Central memory CD4-positive, alpha-beta T cell (primary cell): ENCODE measurements around the gene CDC26.
"Not testable (repeated sequence)": the region's sequence is repeated elsewhere in the genome, so short reads cannot be mapped to it uniquely, and the experiment has no call there.

Experiments
- DNase-seq: peaks from one replicate; pipeline ENCODE4 v3.0.0; 2022
- total RNA-seq, 3 experiments: gene quantifications; one replicate each; lab custom pipeline; 2026; lab: John Stamatoyannopoulos, UW

CDC26 gene
- total RNA-seq: 10.6 to 20.9 (median 16.2) reads per million in 3 experiments

DNA sequence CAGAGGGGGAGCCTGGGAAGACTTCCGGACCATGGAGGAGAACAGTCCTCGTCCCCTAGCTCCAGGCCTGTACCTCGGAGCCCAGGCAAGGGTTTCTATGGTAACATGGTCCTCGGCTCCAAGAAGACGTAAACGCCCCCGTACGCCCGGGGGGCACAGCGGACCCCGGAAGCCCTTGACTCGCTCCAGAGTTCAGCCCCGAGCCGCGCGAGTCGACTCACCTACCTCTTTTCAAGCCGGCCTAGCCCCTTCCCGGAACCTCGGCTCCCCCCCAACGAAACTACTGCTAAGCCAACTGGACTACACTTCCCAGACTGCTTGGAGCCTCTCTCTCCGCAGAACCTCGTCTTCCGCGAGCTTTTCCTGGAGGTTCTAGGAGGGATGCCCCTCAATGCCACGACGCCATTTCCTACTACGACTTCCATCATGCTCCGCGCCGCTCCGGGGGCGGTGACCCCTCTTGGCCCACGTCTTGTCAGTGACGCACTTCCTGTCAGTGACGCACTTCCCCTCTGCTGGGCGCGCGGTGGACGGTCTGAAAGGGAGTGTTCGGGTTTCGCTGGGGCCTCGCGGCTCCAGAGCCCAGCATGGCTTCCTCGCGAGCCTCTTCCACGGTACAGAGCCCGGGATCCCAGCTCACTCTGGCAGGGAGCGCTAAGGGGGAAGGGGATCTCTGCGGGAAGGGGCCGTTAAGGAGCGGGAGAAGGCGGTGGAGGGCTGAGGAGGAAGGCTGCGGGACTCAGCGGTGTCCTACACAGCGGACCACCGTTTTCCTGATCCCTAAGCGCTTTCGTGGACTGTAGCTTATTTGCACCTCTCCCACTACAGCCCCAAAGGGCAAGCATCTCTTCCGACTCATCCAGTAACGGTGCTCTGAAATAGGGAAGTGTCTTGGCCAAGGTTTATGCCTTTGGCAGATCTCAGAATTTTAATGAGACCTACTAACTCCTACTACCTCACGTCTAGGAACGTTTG lies at the start of gene CDC26, which contains the start of gene PRPF4:
Gene CDC26 (minus strand): TSS at position 416 of the 975 bp plus-strand sequence. CDS start 3,065 bp downstream, outside the sequence.
Gene PRPF4 (plus strand): TSS at position 502 of the 975 bp plus-strand sequence. CDS start 86 bp downstream, at position 588.
- DNase-seq: peak; percentile 93

- DNase-seq: no peak
These were observed 47.3 kb upstream of the CDC26 start for GRCh38 chr9:113322671-113323070.

GRCh38 chr9:113320051-113320450 lies 44.7 kb upstream of the CDC26 start:
- no peak for DNase-seq

- DNase-seq: no peak
These were observed 43.7 kb upstream of the CDC26 start for GRCh38 chr9:113319054-113319453.

- no peak for DNase-seq
These were observed 42.4 kb upstream of the CDC26 start for GRCh38 chr9:113317777-113318176.

- DNase-seq: no peak
These were observed 40.7 kb upstream of the CDC26 start for GRCh38 chr9:113316030-113316429.

DNA sequence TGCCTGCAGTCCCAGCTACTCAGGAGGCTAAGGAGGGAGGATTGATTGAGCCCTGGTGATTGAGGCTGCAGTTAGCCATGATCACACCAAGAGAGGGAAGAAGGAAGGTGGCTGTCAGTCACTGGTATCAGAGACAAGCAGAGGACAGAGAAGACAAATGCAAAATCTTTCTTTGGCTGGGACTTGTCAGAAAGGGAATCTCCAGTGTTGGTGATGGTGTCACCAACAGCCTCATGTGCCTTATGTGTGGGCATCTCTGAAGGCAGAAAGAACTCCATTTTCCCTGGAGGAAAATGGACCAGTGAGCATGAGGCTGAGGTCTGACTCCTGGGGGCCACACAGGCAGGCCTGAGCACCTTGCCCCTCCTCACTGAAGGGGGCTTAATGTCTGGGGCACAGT lies 39.9 kb upstream of the CDC26 start:
- DNase-seq: no peak

DNA sequence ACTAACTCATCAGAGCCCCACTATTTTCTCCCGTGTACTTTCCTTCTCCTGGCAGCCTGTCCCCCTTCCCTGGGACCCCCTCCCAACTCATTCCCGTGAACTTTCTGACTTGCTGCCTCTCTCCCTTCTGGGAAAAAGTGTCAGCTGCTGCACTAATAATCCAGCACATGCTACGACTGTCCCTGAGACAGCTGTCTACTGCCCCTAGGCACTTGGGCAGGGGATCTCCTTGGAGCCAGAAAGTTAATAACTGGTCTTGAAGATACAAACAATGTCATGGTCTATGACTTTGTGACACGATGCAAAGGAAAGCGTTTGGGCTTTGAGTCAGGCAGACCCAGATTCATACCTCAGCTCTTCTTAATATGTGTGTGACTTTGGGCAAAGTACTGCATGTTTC lies 37.9 kb upstream of the CDC26 start:
- no peak for DNase-seq

DNA sequence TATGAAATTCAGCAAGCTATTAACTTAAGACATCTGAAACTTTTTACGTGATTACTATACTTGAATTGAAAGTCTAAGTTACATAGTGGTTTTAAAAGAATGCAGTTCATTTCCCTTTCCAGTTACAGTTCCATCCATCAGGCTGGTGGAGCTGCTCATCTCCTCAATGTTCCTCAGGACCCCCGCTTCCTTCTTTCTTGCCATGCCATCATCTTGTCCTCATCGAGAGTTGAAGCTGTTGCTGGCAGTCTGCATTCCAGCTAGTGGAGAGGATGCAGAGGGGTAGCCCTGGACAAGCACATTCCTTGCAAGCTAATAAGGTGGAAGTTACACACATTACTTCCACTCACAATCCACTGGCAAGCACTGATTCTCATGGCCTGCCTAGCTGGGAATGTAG lies 36.6 kb upstream of the CDC26 start:
- no peak for DNase-seq

- no peak for DNase-seq
These were observed 35.2 kb upstream of the CDC26 start for GRCh38 chr9:113310538-113310937.

GRCh38 chr9:113309204-113309813 lies 33.9 kb upstream of the CDC26 start:
- peak; percentile 28 for DNase-seq

DNA sequence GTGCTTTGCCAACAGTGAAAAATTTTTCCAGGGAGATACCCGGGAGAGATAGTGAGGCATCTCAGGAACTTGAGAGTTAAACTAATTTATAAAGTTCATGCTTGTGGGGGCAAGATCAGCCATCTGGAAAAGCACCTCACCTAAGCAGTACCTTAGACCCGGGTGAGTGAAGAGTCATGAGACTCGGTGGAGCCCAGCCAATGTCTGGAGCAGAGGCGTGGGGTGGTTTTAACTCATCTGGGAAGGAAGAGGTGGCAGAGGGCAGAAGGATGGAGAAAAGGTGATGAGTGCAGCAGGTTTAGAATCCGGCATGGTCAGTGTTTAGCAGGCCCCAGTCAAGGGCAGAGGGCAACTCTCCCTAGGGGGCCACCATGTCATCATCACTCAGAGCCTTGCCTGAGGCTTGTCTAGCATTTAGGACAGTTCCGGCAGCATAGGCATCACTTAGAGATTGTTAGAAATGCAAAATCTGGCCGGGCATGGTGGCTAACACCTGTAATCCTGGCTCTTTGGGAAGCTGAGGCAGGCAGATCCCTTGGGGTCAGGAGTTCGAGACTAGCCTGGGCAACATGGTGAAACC lies 32.1 kb upstream of the CDC26 start:
- DNase-seq: no peak

DNA sequence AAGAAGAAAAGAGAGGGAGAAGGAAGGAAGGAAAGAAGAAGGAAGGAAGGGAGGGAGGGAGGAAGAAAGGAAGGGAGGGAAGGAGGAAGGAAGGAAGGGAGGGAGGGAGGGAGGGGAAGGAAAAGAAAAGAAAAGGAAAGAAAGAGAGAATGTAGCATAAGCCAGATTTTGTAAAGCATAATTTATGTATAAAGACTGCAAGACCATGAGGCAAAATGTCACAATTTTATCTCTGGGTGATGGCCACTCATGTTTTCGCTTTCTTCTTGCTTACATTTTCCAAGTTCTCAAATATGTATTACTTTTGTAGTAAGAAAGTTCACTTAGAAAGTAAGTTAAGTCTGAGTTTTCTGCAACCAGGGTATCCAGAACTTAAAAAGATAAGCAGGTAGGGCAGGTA lies 31.2 kb upstream of the CDC26 start:
- no peak for DNase-seq

- no peak for DNase-seq
These were observed 27.5 kb upstream of the CDC26 start, which contains the start of gene RNF183 for GRCh38 chr9:113302792-113303418. Gene RNF183, minus strand, starts transcription at chr9:113303376. Its CDS starts 5,192 bp downstream, at chr9:113298184.

DNA sequence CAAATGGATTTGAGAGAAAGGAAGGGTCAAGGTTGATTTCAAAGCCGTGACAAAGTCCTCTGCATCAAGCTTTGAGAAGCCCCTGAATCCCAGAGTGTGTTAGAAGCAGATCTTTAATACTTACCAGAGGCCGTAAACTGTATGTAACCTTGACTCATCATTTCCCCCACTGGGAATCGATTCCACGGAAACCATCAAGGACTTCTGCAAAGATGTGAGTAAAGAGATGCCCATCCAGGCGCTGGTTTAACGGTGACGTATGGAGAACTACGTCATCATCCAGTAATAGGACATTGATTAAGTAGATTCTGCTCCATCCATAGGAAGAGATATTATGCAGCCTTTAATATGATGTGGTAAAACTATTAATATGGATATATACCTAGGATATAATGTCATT lies 26.2 kb upstream of the CDC26 start:
- DNase-seq: no peak

DNA sequence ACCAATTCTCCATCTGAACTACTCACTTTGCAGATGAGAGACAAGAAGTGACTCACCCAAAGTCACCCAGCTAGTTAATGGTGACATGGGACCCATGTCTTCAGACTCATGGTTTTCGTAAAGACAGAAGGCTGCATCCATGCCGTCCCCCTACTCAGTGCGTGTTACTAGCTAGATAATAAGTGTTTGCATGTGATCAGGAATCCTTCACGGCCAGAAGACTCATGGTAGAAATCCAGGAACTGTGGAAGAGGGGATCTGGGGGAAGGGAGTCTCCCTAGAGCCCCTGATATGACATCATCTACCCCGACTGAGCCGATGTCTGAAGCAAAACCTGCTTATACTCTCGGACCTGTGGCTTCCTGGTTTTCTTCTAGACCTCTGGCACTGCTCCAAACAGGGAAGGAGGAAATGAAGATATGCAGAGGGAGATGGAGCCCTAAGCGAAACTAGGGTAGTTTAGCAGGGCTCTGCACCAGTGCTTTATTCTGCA lies 24.5 kb upstream of the CDC26 start:
- no peak for DNase-seq

GRCh38 chr9:113298924-113299770 lies 23.8 kb upstream of the CDC26 start:
- DNase-seq: no peak

GRCh38 chr9:113298311-113298710 lies 22.9 kb upstream of the CDC26 start:
- DNase-seq: no peak

DNA sequence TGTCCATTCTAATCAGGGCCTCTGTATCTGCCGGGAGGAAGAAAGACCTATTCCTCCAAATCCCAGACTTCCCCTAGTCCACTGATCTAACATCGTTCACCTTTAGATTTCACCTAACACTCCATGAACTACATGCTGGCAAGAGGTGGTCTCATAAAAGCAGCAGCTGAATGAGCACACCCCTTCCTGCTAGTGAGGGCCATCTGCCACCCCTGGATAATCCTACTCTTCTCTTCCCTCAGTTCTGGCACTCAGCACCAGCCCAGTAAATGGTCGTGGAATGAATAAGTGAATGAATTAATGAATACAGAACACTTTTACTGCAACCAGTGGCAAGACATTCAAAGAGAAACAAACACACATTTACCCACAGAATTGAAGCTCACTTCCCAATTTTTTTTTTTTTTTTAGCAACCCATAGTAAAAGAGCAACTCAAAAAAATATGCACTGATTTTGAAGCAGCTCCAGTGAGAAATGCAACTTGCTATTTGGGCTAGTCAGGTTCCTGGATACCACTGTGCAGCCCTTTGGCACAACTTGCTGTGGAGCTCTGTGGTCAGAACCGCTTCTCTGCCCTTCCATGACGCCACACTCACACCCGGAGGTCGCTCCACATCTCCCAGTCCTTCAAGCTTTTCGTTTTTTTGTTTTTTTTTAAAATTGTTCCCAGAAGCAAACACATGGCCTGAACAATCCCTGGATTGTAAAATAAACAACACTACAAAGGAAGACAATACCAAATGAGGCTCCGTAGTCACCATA lies 21.6 kb upstream of the CDC26 start:
- no peak for DNase-seq

DNA sequence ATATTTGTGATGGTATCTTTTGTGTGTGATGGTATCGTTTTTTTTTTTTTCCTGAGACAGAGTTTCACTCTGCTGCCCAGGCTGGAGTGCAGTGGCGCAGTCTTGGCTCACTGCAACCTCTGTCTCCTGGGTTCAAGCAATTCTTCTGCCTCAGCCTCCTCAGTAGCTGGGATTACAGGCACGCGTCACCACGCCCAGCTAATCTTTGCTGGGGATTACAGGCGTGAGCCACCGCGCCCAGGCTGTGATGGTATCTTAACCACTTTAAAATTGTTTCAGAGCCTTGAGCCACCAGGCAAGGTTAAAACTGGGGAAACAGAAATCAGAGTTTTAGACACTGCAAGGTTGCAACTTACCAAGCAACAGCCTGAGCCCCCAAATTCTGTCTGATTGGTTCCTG lies 20.9 kb upstream of the CDC26 start:
- not testable (repeated sequence) for DNase-seq
